ENCODE data around the gene KRT17. TPM values are rescaled to one million over a fixed set of nuclear protein-coding genes. Genes with fewer than 3 reads are reported as not detected.
A peak's percentile ranks its signal among the peaks of the same experiment; 100 is the strongest.

KRT17 gene
- total and polyA plus RNA-seq, 9 of the 15 experiments (the other 6 are each of a cell fraction or from before 2014, with no cell fraction given): 0.23 to 0.25 TPM; not detected in 7

DNA sequence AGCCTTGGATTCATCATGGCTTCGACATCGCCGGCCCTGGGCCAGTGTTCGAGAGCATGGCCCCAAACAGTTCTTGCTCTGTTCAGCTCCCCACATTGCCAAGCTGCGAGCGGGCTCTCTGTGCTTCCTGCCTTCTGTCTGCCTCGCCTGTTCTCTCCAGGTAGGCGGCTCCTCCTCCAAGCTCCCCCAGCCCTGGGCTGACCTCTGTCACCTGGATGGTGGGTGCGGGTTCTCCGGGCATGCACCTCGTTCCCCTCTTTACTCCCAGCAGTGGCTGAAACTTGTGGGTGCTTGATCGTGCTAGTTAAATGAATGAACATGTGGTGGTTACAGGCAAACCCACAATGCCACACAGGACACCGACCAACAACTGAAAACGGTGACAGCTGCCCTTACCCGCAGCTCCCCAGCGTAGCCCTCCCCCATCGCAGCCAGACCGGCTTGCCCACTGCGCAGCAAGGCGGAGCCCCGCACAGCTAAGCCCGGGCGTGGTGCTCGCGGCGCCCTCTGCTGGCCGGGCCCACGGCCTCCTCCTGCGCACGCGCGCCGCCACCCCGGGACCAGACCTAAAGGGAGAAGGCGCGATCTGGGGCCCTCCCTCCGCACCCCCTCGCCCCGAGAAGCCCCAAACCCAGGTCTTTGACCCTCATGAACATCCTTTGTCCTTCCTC lies 41.3 kb upstream of the KRT17 start:
- Histone ChIP-seq H4K20me1 (replicated peaks; ENCODE audit: control insufficient read depth, insufficient read depth, low read length) (no peaks in the 10 kb centered on the region), H3K9me1 (ENCODE audit: control insufficient read depth, insufficient read depth, low read length) (peaks cover 2% of the 10 kb centered on the region), H3K9ac (ENCODE audit: insufficient read depth in 1 of 2, low read depth in 2 of 2, low read length in 2 of 2) (peak overlapping the region; percentile 72 to 93), H3K4me3 (peak overlapping the region; percentile 39), H3K79me2 (ENCODE audit: control insufficient read depth, insufficient read depth, low read length) (no peaks in the 10 kb centered on the region; the same call in 2 of the 3 replicates), H3K27me3 (ENCODE audit: control insufficient read depth in 2 of 2, insufficient read depth in 2 of 2, low read length in 2 of 2) (no peaks in the 10 kb centered on the region), H3K4me2 (ENCODE audit: insufficient read depth, low read length) (peak overlapping the region; percentile 91), H3K9me3 (replicated peaks; ENCODE audit: control insufficient read depth, insufficient read depth, low read depth, low read length) (no peaks in the 10 kb centered on the region), H2AFZ (ENCODE audit: low read depth, low read length) (peak overlapping the region; percentile 99), H3K36me3 (ENCODE audit: control insufficient read depth, insufficient read depth, low read length) (no peaks in the 10 kb centered on the region), H3K27ac (ENCODE audit: extremely low read depth, low read depth, low read length) (peak overlapping the region; percentile 81), H3K4me1 (replicated peaks in 1 of 2; ENCODE audit: control insufficient read depth in 2 of 2, insufficient read depth in 2 of 2, low read length in 2 of 2) (peaks cover 40 to 50% of the 10 kb centered on the region in 2 experiments)
- FAIRE-seq (peak; percentile 71), ATAC-seq (peak; percentile 92), DNase-seq (ENCODE audit: extremely low read depth in 1 of 4, low spot score in 3 of 4) (peak; percentile 91 to 98 (median 96))
- CTCF ChIA-PET (ENCODE audit: low intra/inter-chr PET ratio): interaction anchor here (0.5 to 7.4 kb wide), 5 partner anchors 18 to 1050 kb away, joined by 3 to 135 read pairs (median 5); no protein-coding TSS in a partner anchor
- intact Hi-C loops (cut with micrococcal nuclease) (loop anchor here (2.0 to 10.0 kb wide), 3 partner anchors 181 to 848 kb away; partner anchors contain the start of genes KRT35 and KRT36), in situ Hi-C loops (cut with MboI) (loop anchor here (25.0 kb wide), 1 partner anchor 1053 kb away; no protein-coding TSS in a partner anchor)
- TSS peak; percentile 76 for BruUV-seq (replicated peaks)
- POLR2A ChIA-PET: interaction anchor here (0.6 to 12.5 kb wide), 6 partner anchors 10 to 755 kb away, joined by 3 to 124 read pairs (median 4); partner anchors contain the start of gene EIF1
- WGBS (ENCODE audit: insufficient coverage, low coverage, missing lambda C conversion rate): 7% methylated on average over 22 of the region's 39 CpGs
- TF ChIP-seq TOE1 (IDR thresholded peaks at IDR 0.05; ENCODE audit: borderline replicate concordance) (peak; percentile 48; the same call in 1 of the 2 replicates), TOE1 (CRISPR knock-in tag; IDR thresholded peaks at IDR 0.05; ENCODE audit: borderline replicate concordance, low read depth) (no peak), MAZ (CRISPR knock-in tag; conservative IDR thresholded peaks at IDR 0.05 in 1 of 2, IDR thresholded peaks at IDR 0.05 in 1 of 2) (peak in 1 of 2 experiments; percentile 79; a peak in 2 of 4 replicates), PURB (CRISPR knock-in tag; IDR thresholded peaks at IDR 0.05; ENCODE audit: low read depth) (no peak), MEF2D (tag; conservative IDR thresholded peaks at IDR 0.05; ENCODE audit: low read depth) (peak; percentile 58; the same call in 1 of the 2 replicates), HNRNPL (IDR thresholded peaks at IDR 0.05; ENCODE audit: low read depth, low read length) (peak; percentile 67; the same call in 1 of the 2 replicates), ZSCAN29 (IDR thresholded peaks at IDR 0.05) (no peak), NR2F6 (CRISPR knock-in tag; IDR thresholded peaks at IDR 0.05) (no peak), TEAD1 (CRISPR knock-in tag; IDR thresholded peaks at IDR 0.05) (no peak), ELF1 (tag; IDR thresholded peaks at IDR 0.05) (no peak), E2F3 (CRISPR knock-in tag; IDR thresholded peaks at IDR 0.05) (0 out of 2 replicates have a peak, but pooled peaks have one; percentile 45), XRCC3 (IDR thresholded peaks at IDR 0.05) (no peak), NCOA6 (IDR thresholded peaks at IDR 0.05) (peak; percentile 70), ZBED1 (IDR thresholded peaks at IDR 0.05) (no peak), GATAD2A (IDR thresholded peaks at IDR 0.05) (peak; percentile 83), ZNF253 (CRISPR knock-in tag; conservative IDR thresholded peaks at IDR 0.05) (no peak), FOXK2 (conservative IDR thresholded peaks at IDR 0.05 in 1 of 2, IDR thresholded peaks at IDR 0.05 in 1 of 2; ENCODE audit: low read depth in 2 of 2) (no peak), KLF13 (tag; IDR thresholded peaks at IDR 0.05; ENCODE audit: borderline replicate concordance, low read depth) (0 out of 2 replicates have a peak, but pooled peaks have one; percentile 25)
- TF ChIP-seq, protein P1, sequence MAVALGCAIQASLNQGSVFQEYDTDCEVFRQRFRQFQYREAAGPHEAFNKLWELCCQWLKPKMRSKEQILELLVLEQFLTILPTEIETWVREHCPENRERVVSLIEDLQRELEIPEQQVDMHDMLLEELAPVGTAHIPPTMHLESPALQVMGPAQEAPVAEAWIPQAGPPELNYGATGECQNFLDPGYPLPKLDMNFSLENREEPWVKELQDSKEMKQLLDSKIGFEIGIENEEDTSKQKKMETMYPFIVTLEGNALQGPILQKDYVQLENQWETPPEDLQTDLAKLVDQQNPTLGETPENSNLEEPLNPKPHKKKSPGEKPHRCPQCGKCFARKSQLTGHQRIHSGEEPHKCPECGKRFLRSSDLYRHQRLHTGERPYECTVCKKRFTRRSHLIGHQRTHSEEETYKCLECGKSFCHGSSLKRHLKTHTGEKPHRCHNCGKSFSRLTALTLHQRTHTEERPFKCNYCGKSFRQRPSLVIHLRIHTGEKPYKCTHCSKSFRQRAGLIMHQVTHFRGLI (CRISPR knock-in tag; IDR thresholded peaks at IDR 0.05): no peak
- TF ChIP-seq, protein P2, sequence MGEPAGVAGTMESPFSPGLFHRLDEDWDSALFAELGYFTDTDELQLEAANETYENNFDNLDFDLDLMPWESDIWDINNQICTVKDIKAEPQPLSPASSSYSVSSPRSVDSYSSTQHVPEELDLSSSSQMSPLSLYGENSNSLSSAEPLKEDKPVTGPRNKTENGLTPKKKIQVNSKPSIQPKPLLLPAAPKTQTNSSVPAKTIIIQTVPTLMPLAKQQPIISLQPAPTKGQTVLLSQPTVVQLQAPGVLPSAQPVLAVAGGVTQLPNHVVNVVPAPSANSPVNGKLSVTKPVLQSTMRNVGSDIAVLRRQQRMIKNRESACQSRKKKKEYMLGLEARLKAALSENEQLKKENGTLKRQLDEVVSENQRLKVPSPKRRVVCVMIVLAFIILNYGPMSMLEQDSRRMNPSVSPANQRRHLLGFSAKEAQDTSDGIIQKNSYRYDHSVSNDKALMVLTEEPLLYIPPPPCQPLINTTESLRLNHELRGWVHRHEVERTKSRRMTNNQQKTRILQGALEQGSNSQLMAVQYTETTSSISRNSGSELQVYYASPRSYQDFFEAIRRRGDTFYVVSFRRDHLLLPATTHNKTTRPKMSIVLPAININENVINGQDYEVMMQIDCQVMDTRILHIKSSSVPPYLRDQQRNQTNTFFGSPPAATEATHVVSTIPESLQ (CRISPR knock-in tag; IDR thresholded peaks at IDR 0.05): no peak
